HCEC 1CT (cell line): Measurements from ENCODE around the gene CNTN5.
"Not testable (repeated sequence)": the region's sequence is repeated elsewhere in the genome, so short reads cannot be mapped to it uniquely, and the experiment has no call there.

Experiments used
- DNase-seq: peaks from one replicate; pipeline ENCODE4 v3.0.0-alpha.2; 2017

The CNTN5 gene

GRCh38 chr11:99281331-99281730 is 260.6 kb downstream of the CNTN5 start:
- DNase-seq: no peak

GRCh38 chr11:99297925-99298324 is 277.2 kb downstream of the CNTN5 start:
- DNase-seq: not testable (repeated sequence)

- DNase-seq: no peak
These were observed 286.9 kb downstream of the CNTN5 start for GRCh38 chr11:99307510-99308088.

- no peak for DNase-seq
These were observed 291.1 kb downstream of the CNTN5 start for GRCh38 chr11:99311870-99312269.

GRCh38 chr11:99316776-99317520 is 296.2 kb downstream of the CNTN5 start:
- DNase-seq: no peak

GRCh38 chr11:99320769-99321290 is 300.1 kb downstream of the CNTN5 start:
- DNase-seq: no peak

GRCh38 chr11:99325847-99326246 is 305.1 kb downstream of the CNTN5 start:
- DNase-seq: peak; percentile 95

- no peak for DNase-seq
These were observed 306.3 kb downstream of the CNTN5 start for GRCh38 chr11:99327066-99327465.

GRCh38 chr11:99327527-99327926 is 306.8 kb downstream of the CNTN5 start:
- DNase-seq: no peak

- no peak for DNase-seq
These were observed 312.9 kb downstream of the CNTN5 start for GRCh38 chr11:99333621-99334020.

GRCh38 chr11:99343117-99343516 is 322.4 kb downstream of the CNTN5 start:
- DNase-seq: no peak

GRCh38 chr11:99349151-99349673 is 328.5 kb downstream of the CNTN5 start:
- DNase-seq: no peak

- DNase-seq: no peak
These were observed 330.9 kb downstream of the CNTN5 start for GRCh38 chr11:99351624-99352023.

- DNase-seq: no peak
These were observed 331.9 kb downstream of the CNTN5 start for GRCh38 chr11:99352642-99353041.

GRCh38 chr11:99366546-99366945 is 345.8 kb downstream of the CNTN5 start:
- DNase-seq: no peak

GRCh38 chr11:99368583-99368982 is 347.8 kb downstream of the CNTN5 start:
- DNase-seq: peak; percentile 79

- DNase-seq: peak; percentile 87
These were observed 349.9 kb downstream of the CNTN5 start for GRCh38 chr11:99370549-99371216.

GRCh38 chr11:99371257-99371656 is 350.5 kb downstream of the CNTN5 start:
- DNase-seq: peak; percentile 57

GRCh38 chr11:99376463-99376862 is 355.7 kb downstream of the CNTN5 start:
- no peak for DNase-seq

- no peak for DNase-seq
These were observed 363.0 kb downstream of the CNTN5 start for GRCh38 chr11:99383648-99384245.

- DNase-seq: no peak
These were observed 370.5 kb downstream of the CNTN5 start for GRCh38 chr11:99391245-99391644.

GRCh38 chr11:99406345-99406744 is 385.6 kb downstream of the CNTN5 start:
- no peak for DNase-seq

GRCh38 chr11:99410636-99411035 is 389.9 kb downstream of the CNTN5 start:
- no peak for DNase-seq
